PC-9 (cell line): ENCODE measurements around the gene ZNF576. TPM values are rescaled to one million over a fixed set of nuclear protein-coding genes. Genes with fewer than 3 reads are reported as not detected.

Experiments
- BruUV-seq: library from RNA; stranded (reverse); fragments of 400-500 nt; replicated peaks from 2 replicates; lab custom pipeline; 2021; lab: Mats Ljungman, UMichigan
- CTCF ChIA-PET: fragments of 300-600 bp; sonication (Branson Sonifier 250); formaldehyde crosslinking; loops from one replicate; lab custom pipeline; 2022; ENCODE audit warnings: antibody characterized with exemption; lab: Charles Lee
- POLR2A ChIA-PET: fragments of 300-600 bp; sonication (Branson Sonifier 250); formaldehyde crosslinking; loops from one replicate; lab custom pipeline; 2022; ENCODE audit warnings: antibody characterized with exemption; ENCODE audit not compliant: unreplicated experiment; lab: Charles Lee
- DNase-seq, 2 experiments: peaks; one replicate each; pipeline versions ENCODE4 v3.0.0 to v3.0.0-alpha.2; 2015 to 2022; ENCODE audit warnings: mixed read lengths in 1 of 2
- H2AFZ ChIP-seq: fragments of 200-600 bp; sonication (generic); 2 replicates; pipeline ENCODE4 v1.8.1; 2017; ENCODE audit warnings: antibody characterized with exemption
- H3F3A ChIP-seq: fragments of 200-600 bp; sonication (generic); 2 replicates; pipeline ENCODE4 v1.8.1; 2017; ENCODE audit warnings: antibody characterized with exemption, mild to moderate bottlenecking, low read depth; ENCODE audit not compliant: insufficient read depth
- H3K27ac ChIP-seq: fragments of 200-600 bp; sonication (generic); 2 replicates; pipeline ENCODE4 v1.6.1; 2016; ENCODE audit warnings: mixed run types
- H3K27me3 ChIP-seq: fragments of 200-600 bp; sonication (generic); 2 replicates; pipeline ENCODE4 v1.6.1; 2016; ENCODE audit warnings: low read depth, mixed run types; ENCODE audit not compliant: insufficient read depth
- H3K36me3 ChIP-seq: fragments of 200-600 bp; sonication (generic); 2 replicates; pipeline ENCODE4 v1.6.1; 2016; ENCODE audit warnings: low read depth, mixed run types
- H3K4me1 ChIP-seq: fragments of 200-600 bp; sonication (generic); replicated peaks from 2 replicates; pipeline ENCODE4 v1.6.1; 2016; ENCODE audit warnings: mixed run types; ENCODE audit not compliant: insufficient read depth
- H3K4me2 ChIP-seq: fragments of 200-600 bp; sonication (generic); 2 replicates; pipeline ENCODE4 v1.6.1; 2017; ENCODE audit warnings: mixed run types
- H3K4me3 ChIP-seq: fragments of 200-600 bp; sonication (generic); 2 replicates; pipeline ENCODE4 v1.6.1; 2016; ENCODE audit warnings: mixed run types
- H3K79me2 ChIP-seq: fragments of 200-600 bp; sonication (generic); 2 replicates; pipeline ENCODE4 v1.6.1; 2017; ENCODE audit warnings: low read depth, mixed run types
- H3K9me2 ChIP-seq: fragments of 200-600 bp; sonication (generic); 2 replicates; pipeline ENCODE4 v1.8.1; 2017; ENCODE audit warnings: mild to moderate bottlenecking; ENCODE audit not compliant: insufficient read depth
- H3K9me3 ChIP-seq: fragments of 200-600 bp; sonication (generic); 2 replicates; pipeline ENCODE4 v1.8.1; 2016; ENCODE audit warnings: low read depth; ENCODE audit not compliant: insufficient read depth
- H4K20me1 ChIP-seq: fragments of 200-600 bp; sonication (generic); 2 replicates; pipeline ENCODE4 v1.8.1; 2017; ENCODE audit not compliant: insufficient read depth
- CTCF ChIP-seq: fragments of 200-600 bp; sonication (generic); conservative IDR thresholded peaks from 2 replicates; pipeline ENCODE4 v1.6.1; 2017; ENCODE audit warnings: mixed run types, antibody characterized with exemption, mild to moderate bottlenecking, moderate library complexity
- EZH2 ChIP-seq: fragments of 200-600 bp; sonication (generic); IDR thresholded peaks from 2 replicates; pipeline ENCODE4 v1.8.0; 2017; ENCODE audit warnings: antibody characterized with exemption, low read depth
- intact Hi-C: fragments of 100-400 bp; cut with micrococcal nuclease; formaldehyde crosslinking; loops from one replicate; pipeline ENCODE4 v1.10.0; 2022; ENCODE audit not compliant: unreplicated experiment
- total RNA-seq: library from RNA; stranded (reverse); gene quantifications from 2 replicates; pipeline ENCODE4 v1.2.3, GENCODE V29; 2021

The ZNF576 gene
- total RNA-seq, 1 experiment from 2014 or later = 15.5 TPM

DNA sequence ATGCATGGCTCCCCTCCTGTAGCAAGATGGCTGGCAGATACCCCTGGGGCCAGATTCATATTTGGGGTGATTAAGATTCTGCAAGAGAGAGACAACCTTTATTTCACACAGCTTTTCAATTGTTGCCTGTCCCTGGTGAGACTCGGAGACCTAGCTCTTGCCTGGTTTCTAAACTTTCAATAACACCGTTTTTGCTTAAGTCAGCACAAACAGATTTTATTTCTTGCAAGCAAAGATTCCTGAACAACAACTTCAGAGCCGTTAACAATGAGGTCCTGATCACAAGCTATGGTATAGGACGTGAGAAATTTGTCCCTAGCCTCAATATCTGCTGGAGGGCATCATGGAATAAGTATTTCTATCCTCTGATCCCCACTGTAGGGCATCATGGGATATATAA is 46.1 kb downstream of the ZNF576 start:
- Histone ChIP-seq H3K27me3 (peaks cover 6% of the 10 kb centered on the region; the same call in 1 of the 2 replicates), H3F3A (peaks cover 31% of the 10 kb centered on the region; the same call in 1 of the 2 replicates), H2AFZ (no peak overlapping the region), H3K9me2 (no peaks in the 10 kb centered on the region), H3K4me2 (no peak overlapping the region), H3K36me3 (no peaks in the 10 kb centered on the region), H3K9me3 (no peaks in the 10 kb centered on the region), H3K79me2 (no peaks in the 10 kb centered on the region), H4K20me1 (no peaks in the 10 kb centered on the region), H3K27ac (no peak overlapping the region), H3K4me1 (peaks cover 14% of the 10 kb centered on the region; the same call in 1 of the 2 replicates), H3K4me3 (no peak overlapping the region)
- BruUV-seq = no TSS peak
- TF ChIP-seq EZH2 (no peak), CTCF (no peak)
- ChIA-PET CTCF (interaction anchor here (0.6 kb wide), 1 partner anchor 64 kb away, joined by 4 read pairs; no protein-coding TSS in a partner anchor), POLR2A (interaction anchor here (0.6 kb wide), 1 partner anchor 105 kb away, joined by 4 read pairs; no protein-coding TSS in a partner anchor)
- no peak for DNase-seq
- intact Hi-C loops = no loop called here

DNA sequence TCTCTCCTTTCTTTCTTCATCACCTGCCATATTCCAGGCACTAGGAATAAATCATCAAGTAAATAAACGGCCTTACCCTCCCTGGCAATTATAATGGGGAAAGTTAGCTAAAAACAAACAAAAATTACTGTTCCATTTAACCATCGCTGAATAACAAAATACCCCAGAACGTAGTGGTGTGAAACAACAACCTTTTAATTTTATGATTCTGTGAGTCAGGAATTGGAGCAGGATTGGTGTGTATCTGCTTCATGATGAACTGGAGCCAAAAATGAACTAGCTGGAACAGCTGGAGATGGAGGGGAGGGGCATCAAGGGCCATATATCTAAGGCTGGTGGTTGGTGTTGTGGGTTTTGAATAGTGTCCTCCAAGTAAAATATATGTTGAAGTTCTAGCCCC is 46.9 kb downstream of the ZNF576 start:
- no peaks in the 10 kb centered on the region for H3K36me3 ChIP-seq
- no peak overlapping the region for H3K4me3 ChIP-seq
- H3K9me3 ChIP-seq = no peaks in the 10 kb centered on the region
- no TSS peak for BruUV-seq
- no peaks in the 10 kb centered on the region for H3K79me2 ChIP-seq
- no peak overlapping the region for H3K4me2 ChIP-seq
- CTCF ChIA-PET = no interaction called here
- DNase-seq = no peak
- H3K27me3 ChIP-seq = peaks cover 6% of the 10 kb centered on the region; the same call in 1 of the 2 replicates
- TF ChIP-seq EZH2 (no peak), CTCF (no peak)
- no peak overlapping the region for H2AFZ ChIP-seq
- H3K27ac ChIP-seq = no peak overlapping the region
- intact Hi-C loops = no loop called here
- no peaks in the 10 kb centered on the region for H3K9me2 ChIP-seq
- H4K20me1 ChIP-seq = no peaks in the 10 kb centered on the region
- POLR2A ChIA-PET = no interaction called here
- peaks cover 14% of the 10 kb centered on the region; the same call in 1 of the 2 replicates for H3K4me1 ChIP-seq
- peaks cover 29% of the 10 kb centered on the region; the same call in 1 of the 2 replicates for H3F3A ChIP-seq

DNA sequence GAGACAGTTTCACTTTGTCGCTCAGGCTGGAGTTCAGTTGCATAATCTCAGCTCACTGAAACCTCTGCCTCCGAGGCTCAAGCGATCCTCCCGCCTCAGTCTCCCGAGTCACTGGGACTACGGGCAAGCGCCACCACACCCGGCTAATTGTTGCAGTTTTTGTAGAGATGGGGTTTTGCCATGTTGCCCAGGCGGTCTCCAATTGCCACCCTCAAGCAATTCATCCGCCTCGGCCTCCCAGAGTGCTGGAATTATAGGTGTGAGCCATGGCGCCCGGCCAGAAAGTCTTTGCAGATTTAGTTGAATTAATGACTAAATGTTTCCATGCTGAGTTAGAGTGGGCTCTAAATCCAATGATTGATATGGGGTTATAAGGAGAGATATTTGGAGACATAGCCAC is 47.8 kb downstream of the ZNF576 start:
- POLR2A ChIA-PET = no interaction called here
- H3K27me3 ChIP-seq = 0 out of 2 replicates have a peak, but pooled peaks cover under 1% of the 10 kb centered on the region
- CTCF ChIA-PET = no interaction called here

More for the DNA sequence above, 47.8 kb downstream of the ZNF576 start:
- Histone ChIP-seq H3K27ac (no peak overlapping the region), H3F3A (peaks cover 25% of the 10 kb centered on the region; the same call in 1 of the 2 replicates), H3K4me2 (no peak overlapping the region), H3K79me2 (no peaks in the 10 kb centered on the region), H3K36me3 (peaks cover 7% of the 10 kb centered on the region; the same call in 1 of the 2 replicates), H2AFZ (no peak overlapping the region), H3K9me2 (no peaks in the 10 kb centered on the region), H4K20me1 (0 out of 2 replicates have a peak, but pooled peaks cover 2% of the 10 kb centered on the region), H3K4me3 (no peak overlapping the region), H3K9me3 (no peaks in the 10 kb centered on the region), H3K4me1 (peaks cover 8% of the 10 kb centered on the region; the same call in 1 of the 2 replicates)
- intact Hi-C loops = no loop called here
- BruUV-seq = no TSS peak
- TF ChIP-seq CTCF = no peak
- no peak for TF ChIP-seq EZH2
- no peak for DNase-seq
